D721Med (cell line): ENCODE results near the gene OPA3.
"Not testable (repeated sequence)": the region's sequence is repeated elsewhere in the genome, so short reads cannot be mapped to it uniquely, and the experiment has no call there.

Experiments used
- DNase-seq: peaks from one replicate; pipeline ENCODE4 v3.0.0; 2011; ENCODE audit warnings: low spot score; ENCODE audit not compliant: insufficient read length
- FAIRE-seq: peaks from 2 replicates; lab custom pipeline; 2011; peaks lifted over from hg19 to GRCh38; lab: Jason Lieb, UNC
- CTCF ChIP-seq: IDR thresholded peaks from 2 replicates; pipeline ENCODE4 v1.5.1; 2012; ENCODE audit warnings: mild to moderate bottlenecking, control low read depth; ENCODE audit not compliant: insufficient read depth; ENCODE audit errors: missing control alignments

Gene OPA3

DNA sequence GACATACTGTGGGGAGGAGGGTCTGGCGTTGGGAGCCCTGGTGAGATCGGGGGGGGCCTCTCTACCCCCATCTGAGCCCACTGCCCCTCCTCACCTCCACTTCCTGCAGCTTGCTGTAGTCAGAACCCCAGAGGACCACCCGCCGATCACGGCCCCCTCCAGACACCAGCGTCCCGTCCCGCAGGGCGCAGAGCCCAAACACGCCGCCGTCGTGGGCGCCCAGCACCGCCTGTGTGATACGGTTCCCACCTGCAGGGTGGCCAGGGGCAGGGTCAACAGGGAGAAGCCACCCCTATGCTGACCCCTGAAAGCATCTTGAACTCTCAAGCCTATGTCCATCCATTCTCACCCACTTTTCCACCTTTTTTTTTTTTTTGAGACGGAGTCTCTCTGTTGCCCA is 36.8 kb upstream of the OPA3 start:
- TF ChIP-seq CTCF = no peak
- DNase-seq (no peak), FAIRE-seq (no peak)

DNA sequence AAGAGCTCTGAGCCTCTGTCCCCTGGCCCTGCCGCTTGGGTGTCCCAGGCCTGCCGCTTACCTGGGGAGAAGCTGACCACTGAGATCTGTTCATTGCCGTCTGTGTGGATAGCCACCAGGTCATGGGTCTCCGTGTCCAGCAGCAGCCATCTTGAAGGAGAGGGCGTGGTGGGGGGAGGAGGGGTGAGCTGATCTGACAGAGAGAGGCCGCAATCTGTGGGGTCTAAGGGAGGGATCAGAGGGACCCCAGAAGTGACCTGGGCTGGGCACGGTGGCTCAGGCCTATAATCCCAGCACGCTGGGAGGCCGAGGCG is 32.1 kb upstream of the OPA3 start:
- DNase-seq = no peak

DNA sequence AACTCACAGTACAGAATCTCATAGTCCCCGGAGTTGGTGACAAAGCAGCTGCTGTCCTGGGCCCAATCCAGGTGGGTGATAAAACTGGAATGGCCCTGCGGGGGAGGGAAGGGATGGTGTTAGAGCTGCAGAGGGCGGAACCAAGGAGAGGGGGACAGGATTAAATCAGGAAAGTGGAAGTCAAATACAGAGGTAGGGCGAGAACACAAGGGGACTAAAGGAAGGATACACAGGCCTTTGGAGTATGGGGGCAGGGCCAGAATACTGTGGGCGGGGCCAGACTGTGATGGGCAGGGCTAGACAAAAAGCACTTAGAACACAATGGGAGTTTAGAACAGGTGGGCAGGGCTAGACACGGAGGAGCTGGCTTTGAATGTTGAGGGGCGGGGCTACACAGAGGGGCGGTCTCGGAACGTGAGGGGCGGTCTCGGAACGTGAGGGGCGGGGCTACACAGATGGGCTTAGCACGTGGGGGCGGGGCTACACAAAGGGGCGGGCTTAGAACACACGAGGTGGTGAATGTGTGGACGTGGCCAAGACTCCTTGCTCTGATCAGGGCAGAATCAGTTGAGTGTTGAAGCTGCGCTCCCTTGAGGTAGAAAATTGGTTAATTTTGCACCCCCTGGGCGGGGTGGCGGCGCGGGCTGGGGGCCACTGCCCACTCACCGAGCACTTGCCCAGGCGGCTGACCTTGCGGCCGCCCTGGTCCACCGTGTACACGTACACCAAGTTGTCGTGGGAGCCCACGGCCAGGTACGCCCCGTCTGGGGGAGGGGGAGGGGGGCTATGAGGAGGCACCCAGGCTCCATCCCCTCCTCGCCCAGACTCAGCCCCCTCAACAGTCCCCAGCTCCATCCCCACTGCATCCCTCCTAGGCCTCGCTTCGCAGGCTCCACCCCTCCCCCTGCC is 31.4 kb upstream of the OPA3 start:
- FAIRE-seq (no peak), DNase-seq (no peak)
- no peak for TF ChIP-seq CTCF

More for the DNA sequence above, 32.1 kb upstream of the OPA3 start:
- no peak for FAIRE-seq
- TF ChIP-seq CTCF = no peak

GRCh38 chr19:45615056-45615455 is 30.5 kb upstream of the OPA3 start:
- DNase-seq, FAIRE-seq: not testable (repeated sequence)

DNA sequence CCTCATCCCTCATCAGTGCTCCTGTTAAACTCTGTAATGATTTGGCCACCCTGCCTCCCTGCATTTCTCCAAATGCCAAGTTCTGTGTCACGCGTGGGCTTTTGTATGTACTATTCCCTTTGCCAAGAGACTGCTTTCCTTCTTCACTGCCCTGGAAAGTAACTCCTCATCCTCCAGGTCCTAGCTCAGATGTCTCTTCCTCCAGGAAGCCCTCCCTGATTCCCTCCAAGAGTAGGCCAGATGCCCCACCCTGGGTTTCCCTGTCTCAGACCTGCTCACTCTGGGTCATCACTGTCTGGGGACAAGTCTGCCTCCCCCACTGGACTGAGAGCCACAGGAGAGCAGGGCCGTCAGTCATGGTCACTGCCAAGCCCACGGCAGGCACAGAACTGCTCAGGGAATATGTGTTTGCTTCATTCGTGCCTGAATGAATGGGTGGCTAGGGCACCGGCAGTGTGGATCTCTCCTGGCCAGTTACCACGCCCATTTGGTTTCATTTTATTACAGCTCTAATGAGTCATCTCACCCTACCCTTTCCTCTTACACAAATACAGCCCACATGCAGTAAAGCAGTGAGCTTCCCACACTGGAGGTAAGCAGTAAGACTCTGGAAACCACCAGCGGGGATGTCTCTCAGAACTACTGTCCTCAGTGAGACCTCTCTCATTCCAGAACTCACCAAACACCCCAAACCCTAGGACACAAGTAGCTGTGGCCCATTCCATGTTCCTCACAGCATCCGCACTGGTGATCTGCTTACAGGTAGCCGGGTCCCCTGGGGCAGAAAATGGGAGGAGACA is 29.5 kb upstream of the OPA3 start:
- no peak for FAIRE-seq
- no peak for DNase-seq
- no peak for TF ChIP-seq CTCF

DNA sequence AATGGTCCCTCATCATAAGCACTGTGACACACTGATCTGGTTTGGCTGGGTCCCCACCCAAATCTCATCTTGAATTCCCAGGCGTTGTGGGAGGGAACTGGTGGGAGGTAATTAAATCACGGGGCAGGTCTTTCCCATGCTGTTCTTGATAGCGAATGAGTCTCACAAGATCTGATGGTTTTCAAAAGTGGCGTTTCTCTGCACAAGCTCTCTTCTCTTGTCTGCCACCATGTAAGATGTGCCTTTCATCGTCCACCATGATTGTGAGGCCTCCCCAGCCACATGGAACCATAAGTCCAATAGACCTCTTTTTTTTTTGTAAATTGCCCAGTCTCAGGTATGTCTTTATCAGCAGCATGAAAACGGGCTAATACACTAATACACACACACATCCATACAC is 24.3 kb upstream of the OPA3 start:
- FAIRE-seq = no peak
- TF ChIP-seq CTCF = no peak

DNA sequence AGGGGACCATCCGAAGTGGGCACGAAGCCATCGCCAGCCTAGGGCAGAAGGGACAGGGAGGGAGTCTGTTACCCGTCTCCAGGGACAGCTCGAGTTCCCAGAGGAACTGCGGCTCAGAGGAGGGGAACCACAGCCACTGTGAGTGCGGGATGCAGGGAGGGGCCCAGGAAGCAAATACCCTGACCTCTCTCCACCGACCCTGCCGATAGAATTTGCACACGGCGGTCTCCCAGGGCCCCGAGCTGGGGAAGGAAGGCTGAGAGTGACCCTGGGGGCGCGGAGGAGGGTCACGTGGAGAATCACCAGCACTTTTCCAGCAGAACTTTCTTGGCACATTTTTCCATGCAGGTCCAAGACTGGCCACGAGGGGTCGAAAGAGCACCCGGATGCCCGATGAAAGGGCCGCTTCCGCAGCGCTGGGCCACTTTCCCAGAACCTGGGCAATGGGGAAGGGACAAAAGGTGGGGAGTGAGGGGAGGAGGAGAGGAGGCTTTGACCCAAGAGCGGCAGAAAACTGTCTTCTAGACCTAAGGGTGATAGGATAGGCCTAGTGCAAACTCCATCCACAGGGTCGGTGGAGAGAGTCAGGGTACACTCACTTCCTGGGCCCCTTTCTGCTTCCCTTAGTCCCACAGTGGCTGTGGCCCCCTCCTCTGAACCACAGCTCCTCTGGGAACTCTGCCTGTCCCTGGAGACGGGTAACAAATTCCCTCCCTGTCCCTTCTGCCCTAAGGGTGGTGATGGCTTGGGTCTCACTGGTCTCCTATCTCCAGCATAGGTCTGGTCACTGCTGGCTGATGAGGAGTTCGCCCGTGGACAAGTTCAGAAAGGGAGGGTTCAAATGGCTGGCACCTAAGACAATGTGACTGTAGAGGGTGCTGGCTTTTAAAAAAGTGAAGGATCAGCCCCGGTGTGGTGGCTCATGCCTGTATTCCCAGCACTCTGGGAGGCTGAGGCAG is 22.7 kb upstream of the OPA3 start:
- FAIRE-seq (no peak), DNase-seq (peak; percentile 54)
- TF ChIP-seq CTCF = peak; percentile 80

More for the DNA sequence above, 24.3 kb upstream of the OPA3 start:
- DNase-seq = no peak
